Right ventricle myocardium superior (tissue), 1 donor: ENCODE data around the gene SOST. TPM values are rescaled to one million over a fixed set of nuclear protein-coding genes. Genes with fewer than 3 reads are reported as not detected.
A peak's percentile ranks its signal among the peaks of the same experiment; 100 is the strongest.

Experiments
- ATAC-seq: fragments of 200-7000 bp; cut with Tn5 transposase; one replicate; pipeline ENCODE4 v1.9.1; 2020; ENCODE audit warnings: mild to moderate bottlenecking; ENCODE audit not compliant: poor library complexity
- DNase-seq: peaks from one replicate; pipeline ENCODE4 v3.0.0-alpha.2; 2020
- intact Hi-C: fragments of 100-400 bp; cut with DNase I; formaldehyde crosslinking; loops from one replicate; pipeline ENCODE4 v1.11.2; 2022
- total RNA-seq: library from RNA; stranded (reverse); fragmentation: NEBNext Ultra II Directional; extraction: Animal tissue kit (Norgen Biotek cat#: 25700); gene quantifications from one replicate; pipeline ENCODE4 v1.2.1, GENCODE V29; 2021
- donor health status: DM: no; HTN: yes; CAD: no; lungs with severe emphysema.

The SOST gene
- total RNA-seq, 1 donor from 2014 or later: not detected

DNA sequence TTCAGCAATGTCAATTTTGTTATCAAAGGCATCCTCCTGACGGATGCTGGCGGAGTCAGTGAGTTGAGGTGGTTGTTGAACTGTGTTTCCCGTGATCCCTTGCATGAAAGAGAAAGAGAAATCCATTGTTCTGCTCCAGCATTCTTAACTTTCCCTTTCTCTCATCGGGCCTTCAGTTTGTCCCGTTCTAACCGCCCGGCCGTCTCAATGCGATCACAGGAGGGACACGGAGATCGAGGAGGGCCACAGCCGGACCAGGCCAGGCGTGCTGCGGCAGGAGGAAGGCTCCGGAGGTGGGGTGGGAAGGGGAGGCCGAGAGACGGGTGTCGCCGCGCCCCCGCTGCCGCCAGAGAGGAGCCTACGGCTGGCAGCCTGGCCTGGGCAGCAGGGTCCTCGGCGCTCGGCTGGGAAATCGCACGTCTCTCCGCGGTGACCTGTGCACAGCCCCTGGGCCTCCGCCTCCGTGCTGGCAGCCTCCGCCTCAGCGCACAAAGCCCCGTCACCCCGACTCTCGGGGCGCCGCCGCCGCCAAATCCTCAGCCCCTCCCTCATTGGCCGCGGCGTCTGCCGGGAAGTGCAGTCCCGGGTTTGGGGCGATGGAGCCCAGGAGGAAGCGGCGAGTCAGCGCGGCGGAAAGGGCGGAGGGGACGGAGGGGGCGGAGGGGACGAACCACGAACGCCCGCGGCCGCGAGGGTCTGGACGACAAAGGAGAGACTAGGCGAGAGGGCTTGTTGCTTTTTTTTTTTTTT, 38.1 kb downstream of the SOST start:
- DNase-seq: peak; percentile 92
- peak; percentile 99 for ATAC-seq
- intact Hi-C loops: no loop called here

DNA sequence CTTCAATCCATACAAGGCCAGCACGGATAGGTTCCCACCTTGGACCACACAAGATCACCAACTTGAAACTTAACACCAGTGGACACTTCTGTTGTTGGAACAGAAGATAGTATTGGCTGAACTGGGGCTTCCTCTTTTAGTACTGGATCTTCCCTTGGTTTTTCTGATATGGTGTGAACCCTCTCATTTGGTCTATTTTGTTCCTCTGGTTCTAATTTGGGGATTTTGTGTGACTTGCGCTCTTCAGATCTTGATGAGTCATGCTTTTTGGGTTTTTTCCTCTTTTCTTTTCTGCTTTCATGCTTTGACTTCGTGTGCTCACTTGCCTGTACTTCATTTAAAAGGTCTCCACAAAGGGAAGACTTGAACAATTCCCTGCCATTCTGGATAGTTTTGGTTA, 39.0 kb downstream of the SOST start:
- intact Hi-C loops: no loop called here
- DNase-seq (no peak), ATAC-seq (no peak)

DNA sequence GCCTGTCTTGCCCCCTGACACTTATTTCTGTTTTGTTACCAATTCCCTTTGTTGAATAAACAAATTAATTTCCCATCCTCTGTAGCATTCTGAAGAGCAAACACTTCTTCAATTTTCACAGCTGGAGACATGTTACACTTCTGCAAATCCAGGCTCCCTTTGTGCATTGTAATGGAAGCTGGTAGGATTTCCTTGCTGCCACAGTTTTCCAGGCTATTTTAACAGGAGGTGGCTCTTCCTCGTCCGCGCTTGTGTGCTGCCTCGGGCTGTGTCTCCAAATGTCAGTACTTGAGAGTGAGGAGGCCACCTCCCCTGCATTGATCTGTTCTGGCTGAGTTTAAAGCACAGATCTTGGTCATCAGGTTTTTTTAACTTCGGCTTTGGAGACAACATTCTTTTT, 40.0 kb downstream of the SOST start:
- no peak for ATAC-seq

DNA sequence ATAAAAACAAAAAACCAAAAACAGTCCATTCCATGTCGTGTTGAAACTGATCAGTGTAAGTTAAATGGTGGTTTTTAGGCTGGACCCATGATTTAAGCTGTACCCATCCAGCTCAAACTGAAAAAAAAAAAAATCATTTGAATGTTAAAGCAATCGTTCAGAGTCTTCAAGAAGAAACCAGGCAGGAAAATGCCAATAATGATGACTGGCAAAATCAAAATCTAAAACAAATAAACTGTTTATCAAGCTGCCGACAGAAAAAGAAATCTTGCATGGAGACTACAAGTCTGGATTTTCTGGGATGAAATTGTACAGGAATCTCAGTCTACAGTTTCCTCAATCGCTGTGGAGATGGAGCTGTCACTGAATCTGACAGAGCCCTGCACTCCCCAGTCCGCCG, 40.7 kb downstream of the SOST start:
- DNase-seq: no peak
- ATAC-seq: no peak
- intact Hi-C loops: no loop called here

More for the DNA sequence above, 40.0 kb downstream of the SOST start:
- intact Hi-C loops: no loop called here
- DNase-seq: no peak

DNA sequence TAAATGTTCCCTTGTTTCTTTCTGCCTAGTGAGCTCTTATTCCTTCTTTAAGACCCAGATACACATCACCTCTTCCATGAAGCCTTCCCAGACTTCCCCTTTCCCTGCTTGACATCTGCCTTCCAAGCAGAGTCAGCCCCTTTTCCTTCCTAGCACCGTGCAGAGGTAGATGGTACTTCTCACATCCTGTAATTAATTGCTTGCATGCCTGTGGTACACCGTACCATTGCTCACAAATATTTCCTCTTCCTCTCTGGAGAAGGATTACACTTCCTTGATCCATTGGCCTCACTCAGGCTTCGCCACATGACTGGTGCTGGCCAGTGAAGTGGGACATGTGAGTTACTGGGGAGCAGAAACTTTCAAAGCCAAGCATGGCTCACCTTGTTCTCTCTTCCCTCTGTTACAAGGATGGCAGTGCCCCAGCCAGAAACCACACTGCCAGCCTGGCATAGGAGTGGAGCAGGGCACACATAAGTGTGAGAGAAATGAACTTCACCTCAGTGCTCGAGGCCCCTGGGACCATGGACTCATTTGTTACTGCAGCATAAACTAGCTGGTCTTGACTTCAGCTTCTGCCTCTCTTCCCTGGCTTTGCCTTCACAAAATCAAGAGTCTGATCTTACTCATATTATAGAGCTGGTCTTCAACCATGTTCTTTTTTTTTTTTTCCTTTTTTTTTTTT, 44.0 kb downstream of the SOST start:
- ATAC-seq: no peak
- no peak for DNase-seq
- intact Hi-C loops: loop anchor here (5.0 kb wide), 1 partner anchor 38 kb away; no protein-coding TSS in a partner anchor

DNA sequence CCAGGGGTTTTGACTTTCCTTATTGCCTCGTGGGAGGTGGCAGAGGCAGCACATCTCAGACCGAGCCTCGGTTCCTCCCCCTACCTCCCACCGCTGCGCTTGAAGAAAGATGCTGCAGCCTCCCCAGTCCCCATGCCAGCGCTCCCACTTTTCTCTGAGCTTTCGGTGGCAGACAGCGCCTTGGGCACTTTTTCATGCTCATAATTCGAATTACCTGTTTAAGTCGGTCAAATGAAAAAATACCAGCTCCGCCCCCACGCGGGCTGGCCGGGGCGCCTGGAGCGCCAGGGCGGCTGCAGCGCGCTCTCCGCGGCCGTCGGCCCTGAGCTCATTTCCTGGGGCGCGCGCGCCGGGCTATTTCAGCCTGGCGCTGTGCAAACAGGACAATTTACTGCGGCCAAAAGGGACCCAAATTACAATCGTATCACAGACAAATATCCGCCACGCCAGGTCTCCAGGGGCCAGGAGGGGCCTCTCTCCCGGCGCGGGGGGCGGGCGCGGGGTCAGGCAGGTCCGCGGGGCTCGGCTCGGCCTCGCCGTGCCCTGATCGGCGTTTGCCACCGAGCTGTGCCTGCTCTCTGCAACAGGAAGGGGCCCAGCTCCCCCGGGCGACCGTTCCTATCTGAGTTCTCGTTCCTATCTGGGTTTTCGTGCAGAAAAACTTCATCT, 45.0 kb downstream of the SOST start:
- DNase-seq (peak; percentile 63), ATAC-seq (peak; percentile 85)
- intact Hi-C loops: loop anchor here (5.0 kb wide), 1 partner anchor 39 kb away; no protein-coding TSS in a partner anchor

DNA sequence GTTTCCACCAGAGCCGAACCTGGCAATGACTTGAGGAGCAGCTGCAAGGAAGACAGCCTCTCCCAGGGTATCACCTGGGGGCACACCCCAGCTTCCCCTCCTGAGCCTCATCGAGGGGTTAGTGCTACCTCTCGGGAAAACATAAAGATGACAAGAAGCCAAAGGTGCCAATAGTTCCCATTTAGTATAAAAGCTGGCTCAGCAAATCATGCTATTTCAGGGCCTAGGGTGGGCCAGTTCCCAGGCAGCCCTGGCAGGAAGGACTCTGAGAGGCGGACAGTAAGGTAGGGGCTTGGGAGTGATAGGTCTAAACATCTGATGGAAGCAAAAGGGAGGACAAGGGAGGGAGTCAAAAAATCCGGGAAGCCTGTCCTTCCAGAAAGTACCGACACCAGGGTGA, 46.2 kb downstream of the SOST start:
- DNase-seq (no peak), ATAC-seq (no peak)
- intact Hi-C loops: loop anchor here (5.0 kb wide), 1 partner anchor 40 kb away; no protein-coding TSS in a partner anchor

DNA sequence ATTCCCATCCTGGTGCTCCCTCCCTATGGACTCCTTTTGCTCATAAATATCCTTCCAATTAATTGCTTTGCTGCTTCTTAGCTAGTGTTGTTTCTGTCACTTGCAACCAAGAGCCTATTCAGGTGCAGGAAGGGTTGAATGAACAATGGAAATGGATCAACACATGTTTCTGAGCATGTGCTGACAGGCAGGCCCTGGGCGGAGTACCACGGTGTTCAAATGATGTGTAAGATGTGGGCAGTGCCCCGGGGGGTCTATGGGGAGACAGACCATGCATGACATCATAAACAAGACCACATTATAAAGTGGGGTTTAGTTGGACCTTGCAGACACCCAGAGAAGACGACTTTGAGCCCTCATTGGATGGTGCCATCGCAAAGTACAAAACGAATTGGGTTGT, 48.5 kb downstream of the SOST start:
- DNase-seq (no peak), ATAC-seq (no peak)
- intact Hi-C loops: loop anchor here (5.0 kb wide), 1 partner anchor 42 kb away; no protein-coding TSS in a partner anchor

DNA sequence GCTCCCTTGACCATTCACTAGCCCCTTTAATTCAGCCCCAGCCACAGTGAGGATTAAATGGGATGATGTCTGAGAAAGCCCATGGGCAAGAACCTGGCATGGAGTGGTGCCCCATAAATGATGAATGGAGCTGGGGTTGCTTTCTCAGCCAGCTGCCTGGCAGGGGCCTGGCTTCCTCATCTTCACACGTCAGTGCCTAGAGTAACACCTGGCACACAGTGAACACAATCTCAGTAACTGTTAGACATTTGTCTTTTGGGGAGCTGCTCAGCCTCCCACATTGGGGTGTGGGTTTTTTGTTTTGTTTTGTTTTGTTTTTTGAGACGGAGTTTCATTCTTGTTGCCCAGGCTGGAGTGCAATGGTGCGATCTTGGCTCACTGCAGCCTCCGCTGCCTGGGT, 49.4 kb downstream of the SOST start:
- intact Hi-C loops: no loop called here
- DNase-seq: no peak

DNA sequence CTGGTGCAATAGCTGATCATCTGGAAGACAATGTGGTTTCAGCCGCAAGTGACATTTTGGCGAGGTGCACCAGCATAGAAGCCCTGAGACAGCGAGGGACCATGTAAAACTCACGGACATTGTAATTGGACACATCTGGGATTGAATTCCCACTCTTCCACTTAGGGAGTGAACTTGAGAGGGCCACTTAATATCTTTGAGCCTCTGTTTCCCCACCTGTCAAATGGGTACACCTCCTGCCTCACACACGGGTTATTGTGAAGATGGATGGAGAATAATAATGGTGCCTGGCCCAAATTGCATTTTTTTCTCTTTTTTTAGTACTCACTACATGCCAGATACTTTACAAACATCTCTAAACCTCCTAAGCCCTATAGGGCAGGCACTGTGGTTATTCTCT, 51.4 kb downstream of the SOST start:
- DNase-seq: no peak
- intact Hi-C loops: no loop called here
- ATAC-seq: no peak

More for the DNA sequence above, 49.4 kb downstream of the SOST start:
- ATAC-seq: no peak

DNA sequence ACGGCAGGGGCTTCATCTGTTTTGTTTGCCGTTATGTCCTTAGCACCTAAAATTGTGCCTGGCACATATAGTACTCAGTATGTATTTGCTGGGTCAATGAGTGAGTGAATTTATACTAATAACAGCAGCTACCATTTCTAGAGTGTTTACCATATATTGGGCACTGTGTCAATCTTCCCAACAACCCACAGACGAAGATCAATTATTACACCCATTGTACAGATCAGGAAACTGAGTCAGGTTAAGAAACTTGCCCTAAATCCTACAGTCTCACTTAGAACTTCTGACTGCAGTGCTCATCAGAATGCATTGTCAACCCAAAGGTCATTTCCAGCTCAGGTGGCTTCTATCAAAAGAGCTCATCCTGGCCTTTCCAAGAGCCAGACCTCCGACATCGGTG, 52.4 kb downstream of the SOST start:
- intact Hi-C loops: no loop called here
- ATAC-seq (no peak), DNase-seq (no peak)

Other genes with a start within 250 kb of the SOST start
- 0.24 TPM for gene ETV4, start 212.5 kb downstream of the SOST start, total RNA-seq
- gene MEOX1, start 96.9 kb downstream of the SOST start, total RNA-seq: 8.5 TPM
- gene DUSP3, start 20.2 kb upstream of the SOST start, total RNA-seq: 224 TPM
- gene CFAP97D1, start 21.6 kb upstream of the SOST start, total RNA-seq: not detected
- 48.5 TPM for gene MPP3, start 74.4 kb upstream of the SOST start, total RNA-seq
- 17.5 TPM for gene CD300LG, start 88.4 kb upstream of the SOST start, total RNA-seq
- gene MPP2, start 148.7 kb upstream of the SOST start, total RNA-seq: 17.1 TPM
- gene PPY, start 183.7 kb upstream of the SOST start, total RNA-seq: not detected
- gene PYY, start 195.1 kb upstream of the SOST start, total RNA-seq: not detected
- gene NAGS, start 245.8 kb upstream of the SOST start, total RNA-seq: 0.54 TPM